ENCODE results near the gene NFIA. TPM values are rescaled to one million over a fixed set of nuclear protein-coding genes. Genes with fewer than 3 reads are reported as not detected.

NFIA gene
- total and polyA plus RNA-seq, 7 donors, result 4.0 to 42.7 (median 30.6) TPM

- Histone ChIP-seq H3K4me3 (peak overlapping the region; percentile 35), H3K27me3 (ENCODE audit: insufficient read depth in 3 of 3, low read length in 2 of 3) (no peaks in the 10 kb centered on the region), H3K27ac (peak overlapping the region; percentile 77), H3K4me1 (peaks cover 36% of the 10 kb centered on the region), H3K9me3 (no peaks in the 10 kb centered on the region), H3K36me3 (ENCODE audit: insufficient read depth in 1 of 2, low read depth in 1 of 2) (no peaks in the 10 kb centered on the region)
- TF ChIP-seq, protein P1, sequence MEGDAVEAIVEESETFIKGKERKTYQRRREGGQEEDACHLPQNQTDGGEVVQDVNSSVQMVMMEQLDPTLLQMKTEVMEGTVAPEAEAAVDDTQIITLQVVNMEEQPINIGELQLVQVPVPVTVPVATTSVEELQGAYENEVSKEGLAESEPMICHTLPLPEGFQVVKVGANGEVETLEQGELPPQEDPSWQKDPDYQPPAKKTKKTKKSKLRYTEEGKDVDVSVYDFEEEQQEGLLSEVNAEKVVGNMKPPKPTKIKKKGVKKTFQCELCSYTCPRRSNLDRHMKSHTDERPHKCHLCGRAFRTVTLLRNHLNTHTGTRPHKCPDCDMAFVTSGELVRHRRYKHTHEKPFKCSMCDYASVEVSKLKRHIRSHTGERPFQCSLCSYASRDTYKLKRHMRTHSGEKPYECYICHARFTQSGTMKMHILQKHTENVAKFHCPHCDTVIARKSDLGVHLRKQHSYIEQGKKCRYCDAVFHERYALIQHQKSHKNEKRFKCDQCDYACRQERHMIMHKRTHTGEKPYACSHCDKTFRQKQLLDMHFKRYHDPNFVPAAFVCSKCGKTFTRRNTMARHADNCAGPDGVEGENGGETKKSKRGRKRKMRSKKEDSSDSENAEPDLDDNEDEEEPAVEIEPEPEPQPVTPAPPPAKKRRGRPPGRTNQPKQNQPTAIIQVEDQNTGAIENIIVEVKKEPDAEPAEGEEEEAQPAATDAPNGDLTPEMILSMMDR (IDR thresholded peaks at IDR 0.05), result no peak
- DNase-seq, result no peak
- no peak for ATAC-seq
- intact Hi-C loops (cut with DNase I), result no loop called here
These were observed 49.4 kb downstream of the NFIA start for GRCh38 chr1:61131716-61132115.

DNA sequence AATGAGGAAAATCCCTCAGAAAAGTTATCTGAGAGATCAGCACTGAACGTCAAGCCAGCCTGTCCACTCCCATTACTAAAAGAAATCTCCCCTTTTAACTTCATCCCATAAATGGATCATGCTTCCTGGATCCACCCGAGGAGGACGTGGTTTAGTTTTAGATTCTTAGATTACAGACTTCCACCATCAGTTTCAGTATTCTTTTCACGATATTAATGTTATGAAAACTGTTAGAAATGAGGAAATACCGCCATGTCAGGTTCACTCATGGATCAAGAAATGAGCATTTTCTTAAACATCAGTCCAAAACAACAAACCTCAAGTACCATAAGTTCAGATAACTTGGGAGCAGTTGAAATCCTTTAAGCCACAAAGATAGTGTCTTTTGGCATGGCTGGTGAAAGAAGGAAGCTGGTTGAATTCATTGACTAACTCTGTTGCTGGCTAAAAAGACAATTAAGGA, 49.8 kb downstream of the NFIA start:
- WGBS, 3 donors, result 19 to 29% (median 23%) methylated on average over 5 of the region's 5 CpGs
- peak in 1 of 4 donors; percentile 23 for ATAC-seq
- intact Hi-C loops (cut with DNase I), result no loop called here
- no peak for DNase-seq
- peak overlapping the region; percentile 35 for H3K4me3 ChIP-seq
- TF ChIP-seq, protein P1 (IDR thresholded peaks at IDR 0.05), result no peak
- H3K27ac ChIP-seq, result peak overlapping the region; percentile 77
- peaks cover 36% of the 10 kb centered on the region for H3K4me1 ChIP-seq
- H3K27me3 ChIP-seq (ENCODE audit: insufficient read depth in 3 of 3, low read length in 2 of 3), result no peaks in the 10 kb centered on the region
- H3K36me3 ChIP-seq (ENCODE audit: insufficient read depth in 1 of 2, low read depth in 1 of 2), result no peaks in the 10 kb centered on the region
- H3K9me3 ChIP-seq, result no peaks in the 10 kb centered on the region

DNA sequence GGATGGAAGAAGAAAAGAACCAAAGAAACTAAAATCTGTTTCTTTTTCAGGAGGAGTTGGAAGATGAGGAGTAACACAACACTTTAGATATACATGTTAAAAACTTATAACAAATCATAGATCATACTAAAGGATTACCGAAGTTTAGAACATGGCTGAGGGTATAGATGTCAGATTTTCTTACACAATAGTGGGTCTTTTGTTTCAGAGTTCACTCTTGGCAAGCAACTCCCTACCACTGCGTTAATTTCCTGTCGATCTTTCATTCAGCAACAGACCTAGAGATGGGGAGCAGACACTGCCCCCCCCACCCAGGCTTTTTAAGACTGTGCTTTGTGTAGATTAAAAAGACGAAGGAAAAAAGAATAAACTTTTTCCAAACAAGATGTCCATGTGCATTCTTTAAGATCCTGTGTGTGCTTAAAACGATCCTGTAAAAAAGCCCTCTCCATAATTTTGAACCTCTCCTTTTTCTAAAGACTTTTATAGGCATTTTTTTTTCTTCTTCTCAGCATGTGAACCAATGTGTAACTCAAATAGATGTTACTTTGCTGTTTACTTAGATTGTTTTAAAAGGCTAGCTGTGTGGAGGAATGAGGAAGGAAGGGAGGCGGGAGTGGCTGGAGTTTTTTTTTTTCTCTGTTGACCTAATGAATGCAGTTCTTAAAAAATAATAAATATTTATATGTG, 50.4 kb downstream of the NFIA start:
- 31 to 40% (median 33%) methylated on average over 6 of the region's 6 CpGs for WGBS, 3 donors
- TF ChIP-seq, protein P1 (IDR thresholded peaks at IDR 0.05), result no peak
- DNase-seq, result no peak
- ATAC-seq, result peak in 2 of 4 donors; percentile 36 to 42
- no peaks in the 10 kb centered on the region for H3K9me3 ChIP-seq
- intact Hi-C loops (cut with DNase I), result no loop called here
- H3K36me3 ChIP-seq (ENCODE audit: insufficient read depth in 1 of 2, low read depth in 1 of 2), result no peaks in the 10 kb centered on the region
- peak overlapping the region; percentile 77 for H3K27ac ChIP-seq
- H3K27me3 ChIP-seq (ENCODE audit: insufficient read depth in 3 of 3, low read length in 2 of 3), result no peaks in the 10 kb centered on the region
- peak overlapping the region; percentile 35 for H3K4me3 ChIP-seq
- H3K4me1 ChIP-seq, result peaks cover 31% of the 10 kb centered on the region

DNA sequence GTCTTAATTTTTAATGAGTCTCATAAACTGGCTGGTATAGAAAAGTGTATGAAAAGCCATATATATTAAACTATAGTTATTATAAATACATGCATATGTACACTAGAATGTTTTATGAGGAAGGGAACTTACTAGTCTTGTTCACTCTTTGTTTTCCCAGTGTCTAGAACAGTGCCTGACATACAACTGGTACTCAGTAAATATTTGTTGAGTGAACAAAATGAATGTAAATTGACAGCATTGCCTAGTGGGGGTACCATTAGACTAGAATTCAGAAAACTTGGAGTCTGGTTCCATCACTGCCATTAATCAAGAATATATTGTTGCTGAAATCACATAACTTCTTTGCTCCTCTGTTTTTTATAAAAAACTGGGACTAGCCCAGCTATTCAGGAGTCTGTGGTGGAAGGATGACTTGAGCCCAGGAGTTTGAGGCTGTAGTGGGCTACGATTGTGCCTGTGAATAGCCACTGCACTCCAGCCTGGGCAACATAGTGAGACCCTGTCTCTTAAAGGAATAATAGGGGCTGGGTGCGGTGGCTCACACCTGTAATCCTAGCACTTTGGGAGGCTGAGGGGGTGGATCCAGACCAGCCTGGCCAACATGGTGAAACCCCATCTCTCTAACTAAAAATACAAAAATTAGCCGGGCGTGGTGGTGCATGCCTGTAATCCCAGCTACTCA, 51.1 kb downstream of the NFIA start:
- intact Hi-C loops (cut with DNase I), result no loop called here
- peaks cover 27% of the 10 kb centered on the region for H3K4me1 ChIP-seq

More for the DNA sequence above, 51.1 kb downstream of the NFIA start:
- ATAC-seq (no peak), DNase-seq (no peak)
- H3K36me3 ChIP-seq (ENCODE audit: insufficient read depth in 1 of 2, low read depth in 1 of 2), result no peaks in the 10 kb centered on the region
- no peaks in the 10 kb centered on the region for H3K27me3 ChIP-seq (ENCODE audit: insufficient read depth in 3 of 3, low read length in 2 of 3)
- H3K9me3 ChIP-seq, result no peaks in the 10 kb centered on the region
- 71 to 95% (median 75%) methylated on average over 4 of the region's 4 CpGs for WGBS, 3 donors
- TF ChIP-seq, protein P1 (IDR thresholded peaks at IDR 0.05), result no peak
- no peak overlapping the region for H3K4me3 ChIP-seq
- H3K27ac ChIP-seq, result peak overlapping the region; percentile 77

Measured in psoas muscle (tissue), 8 donors.